GM23338 (cell line): ENCODE results near the gene ZNF609. TPM values are rescaled to one million over a fixed set of nuclear protein-coding genes. Genes with fewer than 3 reads are reported as not detected.
A peak's percentile ranks its signal among the peaks of the same experiment; 100 is the strongest.

Source experiments
- ATAC-seq: fragments of 200-7000 bp; cut with Tn5 transposase; 3 replicates; pipeline ENCODE4 v1.9.1; 2020
- DNase-seq: peaks from one replicate; pipeline ENCODE4 v3.0.0-alpha.2; 2015; ENCODE audit warnings: low spot score
- H2AFZ ChIP-seq: fragments of 200-600 bp; sonication (generic); 2 replicates; pipeline ENCODE4 v1.8.0; 2016; ENCODE audit warnings: antibody characterized with exemption, mild to moderate bottlenecking, moderate library complexity
- H3F3A ChIP-seq: fragments of 200-600 bp; sonication (generic); replicated peaks from 2 replicates; pipeline ENCODE4 v1.8.0; 2017; ENCODE audit warnings: antibody characterized with exemption, mixed run types, low read depth
- H3K27ac ChIP-seq: fragments of 200-600 bp; sonication (generic); 2 replicates; pipeline ENCODE4 v1.6.1; 2016; ENCODE audit warnings: low read depth
- H3K27me3 ChIP-seq: fragments of 200-600 bp; sonication (generic); 2 replicates; pipeline ENCODE4 v1.8.0; 2016; ENCODE audit warnings: mild to moderate bottlenecking, mixed run types, moderate library complexity; ENCODE audit not compliant: insufficient read depth
- H3K36me3 ChIP-seq: fragments of 200-600 bp; sonication (generic); 2 replicates; pipeline ENCODE4 v1.8.0; 2016; ENCODE audit warnings: mild to moderate bottlenecking; ENCODE audit not compliant: insufficient read depth
- H3K4me1 ChIP-seq: fragments of 200-600 bp; sonication (generic); 2 replicates; pipeline ENCODE4 v1.8.0; 2016; ENCODE audit warnings: mild to moderate bottlenecking, moderate library complexity; ENCODE audit not compliant: insufficient read depth
- H3K4me2 ChIP-seq: fragments of 200-600 bp; sonication (generic); 2 replicates; pipeline ENCODE4 v1.7.1; 2017; ENCODE audit warnings: mixed run types
- H3K4me3 ChIP-seq: fragments of 200-600 bp; sonication (generic); 2 replicates; pipeline ENCODE4 v1.6.1; 2016; ENCODE audit warnings: mixed run types
- H3K79me2 ChIP-seq: fragments of 200-600 bp; sonication (generic); replicated peaks from 2 replicates; pipeline ENCODE4 v1.8.0; 2017; ENCODE audit warnings: mild to moderate bottlenecking; ENCODE audit not compliant: insufficient read depth
- H3K9me2 ChIP-seq: fragments of 200-600 bp; sonication (generic); 2 replicates; pipeline ENCODE4 v1.8.0; 2017; ENCODE audit not compliant: insufficient read depth
- H4K20me1 ChIP-seq: fragments of 200-600 bp; sonication (generic); replicated peaks from 2 replicates; pipeline ENCODE4 v1.8.0; 2017; ENCODE audit warnings: mild to moderate bottlenecking; ENCODE audit not compliant: insufficient read depth
- H3K27ac Mint-ChIP-seq: 2 replicates; pipeline ENCODE4 v1.8.0; 2020; ENCODE audit warnings: inconsistent platforms, mild to moderate bottlenecking, moderate library complexity, mixed read lengths
- H3K27me3 Mint-ChIP-seq: 3 replicates; pipeline ENCODE4 v1.8.0; 2022; ENCODE audit warnings: low read depth, mild to moderate bottlenecking, moderate library complexity, mixed read lengths, inconsistent platforms; ENCODE audit not compliant: insufficient read depth, poor library complexity
- H3K36me3 Mint-ChIP-seq: 3 replicates; pipeline ENCODE4 v1.8.0; 2021; ENCODE audit warnings: low read depth, mild to moderate bottlenecking, inconsistent platforms, moderate library complexity, mixed read lengths
- H3K4me1 Mint-ChIP-seq: 3 replicates; pipeline ENCODE4 v1.8.0; 2020; ENCODE audit warnings: mild to moderate bottlenecking, inconsistent platforms, mixed read lengths
- H3K4me3 Mint-ChIP-seq: 3 replicates; pipeline ENCODE4 v1.8.0; 2021; ENCODE audit warnings: moderate library complexity, mild to moderate bottlenecking, inconsistent platforms, mixed read lengths
- H3K9me3 Mint-ChIP-seq: 3 replicates; pipeline ENCODE4 v1.8.0; 2020; ENCODE audit warnings: moderate library complexity, mild to moderate bottlenecking, inconsistent platforms, mixed read lengths
- CREB1 ChIP-seq: fragments of 250-450 bp; sonication (Bioruptor Pico); IDR thresholded peaks from 2 replicates; pipeline ENCODE4 v1.5.0; 2020; ENCODE audit warnings: low read depth, mild to moderate bottlenecking, moderate library complexity
- EZH2 ChIP-seq: fragments of 200-600 bp; sonication (generic); IDR thresholded peaks from one replicate; pipeline ENCODE4 v1.8.0; 2017; ENCODE audit warnings: antibody characterized with exemption, mild to moderate bottlenecking, low read depth; ENCODE audit not compliant: unreplicated experiment
- EZH2phosphoT487 ChIP-seq: fragments of 200-600 bp; sonication (generic); IDR thresholded peaks from one replicate; pipeline ENCODE4 v1.8.1; 2018; ENCODE audit warnings: antibody characterized with exemption; ENCODE audit not compliant: unreplicated experiment
- JUNB ChIP-seq: IDR thresholded peaks from one replicate; pipeline ENCODE4 v1.6.1; 2016; ENCODE audit warnings: antibody characterized with exemption; ENCODE audit not compliant: unreplicated experiment
- NANOG ChIP-seq: IDR thresholded peaks from 2 replicates; pipeline ENCODE4 v1.6.1; 2016; ENCODE audit warnings: antibody characterized with exemption, borderline replicate concordance
- POLR2AphosphoS5 ChIP-seq: IDR thresholded peaks from 2 replicates; pipeline ENCODE4 v1.6.1; 2016; ENCODE audit warnings: antibody characterized with exemption, low read depth
- STAT1 ChIP-seq: IDR thresholded peaks from one replicate; pipeline ENCODE4 v1.6.1; 2016; ENCODE audit warnings: antibody characterized with exemption; ENCODE audit not compliant: unreplicated experiment
- ZNF114 ChIP-seq: fragments of 250-450 bp; sonication (Bioruptor Pico); IDR thresholded peaks from 2 replicates; pipeline ENCODE4 v1.5.0; 2020; ENCODE audit warnings: mild to moderate bottlenecking, moderate library complexity
- ZNF331 ChIP-seq: fragments of 250-450 bp; sonication (Bioruptor Pico); IDR thresholded peaks from 2 replicates; pipeline ENCODE4 v1.5.0; 2020; ENCODE audit warnings: low read depth, mild to moderate bottlenecking, moderate library complexity
- polyA plus RNA-seq: library from polyadenylated mRNA; unstranded; fragments of >200 nt; fragmentation: Nextera tagmentation; extraction: Ambion mirVana; gene quantifications from 2 replicates; pipeline ENCODE4 v1.2.1, GENCODE V29; 2016
- total RNA-seq: library from RNA; depleted of rRNA; stranded (reverse); fragments of >200 nt; shearing (Covaris generic); gene quantifications from 2 replicates; pipeline ENCODE4 v1.2.3, GENCODE V29; 2014
- TF ChIP-seq, protein P1 (sequence below): IDR thresholded peaks from 2 replicates; pipeline ENCODE4 v1.6.1; 2016; ENCODE audit warnings: antibody characterized with exemption
- TF ChIP-seq, protein P2 (sequence below): fragments of 250-450 bp; sonication (Bioruptor Pico); IDR thresholded peaks from 2 replicates; pipeline ENCODE4 v1.5.0; 2020; ENCODE audit warnings: mild to moderate bottlenecking, moderate library complexity
- TF ChIP-seq, protein P3 (sequence below), 2 experiments: fragments of 200-600 bp in 1 of 2; sonication (generic) in 1 of 2; conservative IDR thresholded peaks; 2 replicates each; pipeline versions ENCODE4 v1.5.1 to v1.6.1; 2016 to 2017; ENCODE audit warnings: antibody characterized with exemption in 2 of 2, low read depth in 2 of 2, mild to moderate bottlenecking in 2 of 2, moderate library complexity in 1 of 2
- TF ChIP-seq, protein P4 (sequence below): IDR thresholded peaks from one replicate; pipeline ENCODE4 v1.6.1; 2018; ENCODE audit warnings: antibody characterized with exemption; ENCODE audit not compliant: unreplicated experiment

The ZNF609 gene
- total and polyA plus RNA-seq, 2 experiments from 2014 or later: 26.4 to 40.2 TPM

DNA sequence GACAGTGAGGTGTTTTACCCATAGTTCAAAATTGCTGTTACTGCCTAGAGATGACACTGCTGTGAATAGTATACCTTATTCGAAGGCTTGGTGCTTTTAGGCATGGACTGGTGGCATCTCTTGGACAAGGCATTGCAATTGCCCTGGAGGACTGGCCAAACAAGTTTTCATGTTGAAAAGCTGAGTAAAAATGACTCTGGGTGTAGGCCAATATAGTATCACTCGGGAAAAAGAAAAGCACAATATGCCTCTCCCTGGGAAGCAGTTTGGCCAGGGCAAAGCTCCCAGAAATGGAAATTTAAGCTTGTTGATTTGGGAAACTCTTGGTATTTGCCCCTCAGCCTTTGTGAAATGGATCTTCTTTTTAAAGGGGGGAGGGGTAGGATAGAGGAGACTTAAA lies 54.8 kb downstream of the ZNF609 start:
- Histone ChIP-seq H3F3A (no peaks in the 10 kb centered on the region), H3K4me3 (peak overlapping the region; percentile 7), H3K27ac (peak overlapping the region; percentile 82), H3K4me1 (peaks cover 20% of the 10 kb centered on the region), H3K36me3 (no peaks in the 10 kb centered on the region), H3K4me2 (peak overlapping the region; percentile 53), H2AFZ (no peak overlapping the region), H4K20me1 (peaks cover 45% of the 10 kb centered on the region), H3K9me2 (no peaks in the 10 kb centered on the region), H3K27me3 (no peaks in the 10 kb centered on the region), H3K79me2 (peaks cover 97% of the 10 kb centered on the region)
- ATAC-seq (peak; percentile 62), DNase-seq (no peak)
- TF ChIP-seq STAT1 (no peak), JUNB (no peak), EZH2 (no peak), EZH2phosphoT487 (no peak), POLR2AphosphoS5 (no peak), NANOG (no peak), CREB1 (CRISPR knock-in tag) (no peak), ZNF114 (no peak), ZNF331 (no peak)
- TF ChIP-seq, protein P1, sequence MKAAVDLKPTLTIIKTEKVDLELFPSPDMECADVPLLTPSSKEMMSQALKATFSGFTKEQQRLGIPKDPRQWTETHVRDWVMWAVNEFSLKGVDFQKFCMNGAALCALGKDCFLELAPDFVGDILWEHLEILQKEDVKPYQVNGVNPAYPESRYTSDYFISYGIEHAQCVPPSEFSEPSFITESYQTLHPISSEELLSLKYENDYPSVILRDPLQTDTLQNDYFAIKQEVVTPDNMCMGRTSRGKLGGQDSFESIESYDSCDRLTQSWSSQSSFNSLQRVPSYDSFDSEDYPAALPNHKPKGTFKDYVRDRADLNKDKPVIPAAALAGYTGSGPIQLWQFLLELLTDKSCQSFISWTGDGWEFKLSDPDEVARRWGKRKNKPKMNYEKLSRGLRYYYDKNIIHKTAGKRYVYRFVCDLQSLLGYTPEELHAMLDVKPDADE: no peak
- TF ChIP-seq, protein P2, sequence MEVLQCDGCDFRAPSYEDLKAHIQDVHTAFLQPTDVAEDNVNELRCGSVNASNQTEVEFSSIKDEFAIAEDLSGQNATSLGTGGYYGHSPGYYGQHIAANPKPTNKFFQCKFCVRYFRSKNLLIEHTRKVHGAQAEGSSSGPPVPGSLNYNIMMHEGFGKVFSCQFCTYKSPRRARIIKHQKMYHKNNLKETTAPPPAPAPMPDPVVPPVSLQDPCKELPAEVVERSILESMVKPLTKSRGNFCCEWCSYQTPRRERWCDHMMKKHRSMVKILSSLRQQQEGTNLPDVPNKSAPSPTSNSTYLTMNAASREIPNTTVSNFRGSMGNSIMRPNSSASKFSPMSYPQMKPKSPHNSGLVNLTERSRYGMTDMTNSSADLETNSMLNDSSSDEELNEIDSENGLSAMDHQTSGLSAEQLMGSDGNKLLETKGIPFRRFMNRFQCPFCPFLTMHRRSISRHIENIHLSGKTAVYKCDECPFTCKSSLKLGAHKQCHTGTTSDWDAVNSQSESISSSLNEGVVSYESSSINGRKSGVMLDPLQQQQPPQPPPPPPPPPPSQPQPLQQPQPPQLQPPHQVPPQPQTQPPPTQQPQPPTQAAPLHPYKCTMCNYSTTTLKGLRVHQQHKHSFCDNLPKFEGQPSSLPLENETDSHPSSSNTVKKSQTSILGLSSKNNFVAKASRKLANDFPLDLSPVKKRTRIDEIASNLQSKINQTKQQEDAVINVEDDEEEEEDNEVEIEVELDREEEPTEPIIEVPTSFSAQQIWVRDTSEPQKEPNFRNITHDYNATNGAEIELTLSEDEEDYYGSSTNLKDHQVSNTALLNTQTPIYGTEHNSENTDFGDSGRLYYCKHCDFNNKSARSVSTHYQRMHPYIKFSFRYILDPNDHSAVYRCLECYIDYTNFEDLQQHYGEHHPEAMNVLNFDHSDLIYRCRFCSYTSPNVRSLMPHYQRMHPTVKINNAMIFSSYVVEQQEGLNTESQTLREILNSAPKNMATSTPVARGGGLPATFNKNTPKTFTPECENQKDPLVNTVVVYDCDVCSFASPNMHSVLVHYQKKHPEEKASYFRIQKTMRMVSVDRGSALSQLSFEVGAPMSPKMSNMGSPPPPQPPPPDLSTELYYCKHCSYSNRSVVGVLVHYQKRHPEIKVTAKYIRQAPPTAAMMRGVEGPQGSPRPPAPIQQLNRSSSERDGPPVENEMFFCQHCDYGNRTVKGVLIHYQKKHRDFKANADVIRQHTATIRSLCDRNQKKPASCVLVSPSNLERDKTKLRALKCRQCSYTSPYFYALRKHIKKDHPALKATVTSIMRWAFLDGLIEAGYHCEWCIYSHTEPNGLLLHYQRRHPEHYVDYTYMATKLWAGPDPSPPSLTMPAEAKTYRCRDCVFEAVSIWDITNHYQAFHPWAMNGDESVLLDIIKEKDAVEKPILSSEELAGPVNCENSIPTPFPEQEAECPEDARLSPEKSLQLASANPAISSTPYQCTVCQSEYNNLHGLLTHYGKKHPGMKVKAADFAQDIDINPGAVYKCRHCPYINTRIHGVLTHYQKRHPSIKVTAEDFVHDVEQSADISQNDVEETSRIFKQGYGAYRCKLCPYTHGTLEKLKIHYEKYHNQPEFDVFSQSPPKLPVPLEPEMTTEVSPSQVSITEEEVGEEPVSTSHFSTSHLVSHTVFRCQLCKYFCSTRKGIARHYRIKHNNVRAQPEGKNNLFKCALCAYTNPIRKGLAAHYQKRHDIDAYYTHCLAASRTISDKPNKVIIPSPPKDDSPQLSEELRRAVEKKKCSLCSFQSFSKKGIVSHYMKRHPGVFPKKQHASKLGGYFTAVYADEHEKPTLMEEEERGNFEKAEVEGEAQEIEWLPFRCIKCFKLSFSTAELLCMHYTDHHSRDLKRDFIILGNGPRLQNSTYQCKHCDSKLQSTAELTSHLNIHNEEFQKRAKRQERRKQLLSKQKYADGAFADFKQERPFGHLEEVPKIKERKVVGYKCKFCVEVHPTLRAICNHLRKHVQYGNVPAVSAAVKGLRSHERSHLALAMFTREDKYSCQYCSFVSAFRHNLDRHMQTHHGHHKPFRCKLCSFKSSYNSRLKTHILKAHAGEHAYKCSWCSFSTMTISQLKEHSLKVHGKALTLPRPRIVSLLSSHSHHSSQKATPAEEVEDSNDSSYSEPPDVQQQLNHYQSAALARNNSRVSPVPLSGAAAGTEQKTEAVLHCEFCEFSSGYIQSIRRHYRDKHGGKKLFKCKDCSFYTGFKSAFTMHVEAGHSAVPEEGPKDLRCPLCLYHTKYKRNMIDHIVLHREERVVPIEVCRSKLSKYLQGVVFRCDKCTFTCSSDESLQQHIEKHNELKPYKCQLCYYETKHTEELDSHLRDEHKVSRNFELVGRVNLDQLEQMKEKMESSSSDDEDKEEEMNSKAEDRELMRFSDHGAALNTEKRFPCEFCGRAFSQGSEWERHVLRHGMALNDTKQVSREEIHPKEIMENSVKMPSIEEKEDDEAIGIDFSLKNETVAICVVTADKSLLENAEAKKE: no peak
- TF ChIP-seq, protein P3, sequence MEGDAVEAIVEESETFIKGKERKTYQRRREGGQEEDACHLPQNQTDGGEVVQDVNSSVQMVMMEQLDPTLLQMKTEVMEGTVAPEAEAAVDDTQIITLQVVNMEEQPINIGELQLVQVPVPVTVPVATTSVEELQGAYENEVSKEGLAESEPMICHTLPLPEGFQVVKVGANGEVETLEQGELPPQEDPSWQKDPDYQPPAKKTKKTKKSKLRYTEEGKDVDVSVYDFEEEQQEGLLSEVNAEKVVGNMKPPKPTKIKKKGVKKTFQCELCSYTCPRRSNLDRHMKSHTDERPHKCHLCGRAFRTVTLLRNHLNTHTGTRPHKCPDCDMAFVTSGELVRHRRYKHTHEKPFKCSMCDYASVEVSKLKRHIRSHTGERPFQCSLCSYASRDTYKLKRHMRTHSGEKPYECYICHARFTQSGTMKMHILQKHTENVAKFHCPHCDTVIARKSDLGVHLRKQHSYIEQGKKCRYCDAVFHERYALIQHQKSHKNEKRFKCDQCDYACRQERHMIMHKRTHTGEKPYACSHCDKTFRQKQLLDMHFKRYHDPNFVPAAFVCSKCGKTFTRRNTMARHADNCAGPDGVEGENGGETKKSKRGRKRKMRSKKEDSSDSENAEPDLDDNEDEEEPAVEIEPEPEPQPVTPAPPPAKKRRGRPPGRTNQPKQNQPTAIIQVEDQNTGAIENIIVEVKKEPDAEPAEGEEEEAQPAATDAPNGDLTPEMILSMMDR (conservative IDR thresholded peaks at IDR 0.05; ENCODE audit: low read depth in 2 of 2): no peak
- TF ChIP-seq, protein P4, sequence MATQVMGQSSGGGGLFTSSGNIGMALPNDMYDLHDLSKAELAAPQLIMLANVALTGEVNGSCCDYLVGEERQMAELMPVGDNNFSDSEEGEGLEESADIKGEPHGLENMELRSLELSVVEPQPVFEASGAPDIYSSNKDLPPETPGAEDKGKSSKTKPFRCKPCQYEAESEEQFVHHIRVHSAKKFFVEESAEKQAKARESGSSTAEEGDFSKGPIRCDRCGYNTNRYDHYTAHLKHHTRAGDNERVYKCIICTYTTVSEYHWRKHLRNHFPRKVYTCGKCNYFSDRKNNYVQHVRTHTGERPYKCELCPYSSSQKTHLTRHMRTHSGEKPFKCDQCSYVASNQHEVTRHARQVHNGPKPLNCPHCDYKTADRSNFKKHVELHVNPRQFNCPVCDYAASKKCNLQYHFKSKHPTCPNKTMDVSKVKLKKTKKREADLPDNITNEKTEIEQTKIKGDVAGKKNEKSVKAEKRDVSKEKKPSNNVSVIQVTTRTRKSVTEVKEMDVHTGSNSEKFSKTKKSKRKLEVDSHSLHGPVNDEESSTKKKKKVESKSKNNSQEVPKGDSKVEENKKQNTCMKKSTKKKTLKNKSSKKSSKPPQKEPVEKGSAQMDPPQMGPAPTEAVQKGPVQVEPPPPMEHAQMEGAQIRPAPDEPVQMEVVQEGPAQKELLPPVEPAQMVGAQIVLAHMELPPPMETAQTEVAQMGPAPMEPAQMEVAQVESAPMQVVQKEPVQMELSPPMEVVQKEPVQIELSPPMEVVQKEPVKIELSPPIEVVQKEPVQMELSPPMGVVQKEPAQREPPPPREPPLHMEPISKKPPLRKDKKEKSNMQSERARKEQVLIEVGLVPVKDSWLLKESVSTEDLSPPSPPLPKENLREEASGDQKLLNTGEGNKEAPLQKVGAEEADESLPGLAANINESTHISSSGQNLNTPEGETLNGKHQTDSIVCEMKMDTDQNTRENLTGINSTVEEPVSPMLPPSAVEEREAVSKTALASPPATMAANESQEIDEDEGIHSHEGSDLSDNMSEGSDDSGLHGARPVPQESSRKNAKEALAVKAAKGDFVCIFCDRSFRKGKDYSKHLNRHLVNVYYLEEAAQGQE: no peak
- peaks cover 3% of the 10 kb centered on the region; the same call in 1 of the 3 replicates for H3K36me3 Mint-ChIP-seq
- H3K4me3 Mint-ChIP-seq: no peak overlapping the region
- H3K27me3 Mint-ChIP-seq: peaks cover 5% of the 10 kb centered on the region
- H3K4me1 Mint-ChIP-seq: peaks cover 26% of the 10 kb centered on the region
- H3K9me3 Mint-ChIP-seq: no peaks in the 10 kb centered on the region
- no peak overlapping the region; the same call in 1 of the 2 replicates for H3K27ac Mint-ChIP-seq
